Immature natural killer cell (primary cell): ENCODE measurements around the gene PURB. TPM values are rescaled to one million over a fixed set of nuclear protein-coding genes. Genes with fewer than 3 reads are reported as not detected.
"Not testable (repeated sequence)": the region's sequence is repeated elsewhere in the genome, so short reads cannot be mapped to it uniquely, and the experiment has no call there.

ENCODE experiments used
- DNase-seq, 3 donors: peaks; one replicate each; pipeline ENCODE4 v3.0.0; 2022; ENCODE audit warnings: mixed read lengths in 1 of 3
- H3K27ac Mint-ChIP-seq, 6 donors: one replicate each; pipeline ENCODE4 v1.8.0; 2020; ENCODE audit warnings: mixed read lengths in 6 of 6, mild to moderate bottlenecking in 5 of 6, inconsistent platforms in 4 of 6, moderate library complexity in 3 of 6
- H3K27me3 Mint-ChIP-seq, 3 donors: one replicate each; pipeline ENCODE4 v1.8.0; 2020 to 2021; ENCODE audit warnings: low read depth in 3 of 3, mild to moderate bottlenecking in 3 of 3, mixed read lengths in 3 of 3, moderate library complexity in 3 of 3, inconsistent platforms in 1 of 3
- H3K36me3 Mint-ChIP-seq, 3 donors: one replicate each; pipeline ENCODE4 v1.8.0; 2020; ENCODE audit warnings: mixed read lengths in 3 of 3, inconsistent platforms in 2 of 3, mild to moderate bottlenecking in 2 of 3
- H3K4me1 Mint-ChIP-seq, 2 donors: one replicate each; pipeline ENCODE4 v1.8.0; 2020; ENCODE audit warnings: inconsistent platforms in 2 of 2, mild to moderate bottlenecking in 2 of 2, mixed read lengths in 2 of 2, moderate library complexity in 1 of 2
- H3K4me3 Mint-ChIP-seq, 5 donors: one replicate each; pipeline ENCODE4 v1.8.0; 2020; ENCODE audit warnings: mild to moderate bottlenecking in 5 of 5, mixed read lengths in 5 of 5, inconsistent platforms in 3 of 5, moderate library complexity in 3 of 5
- H3K9me3 Mint-ChIP-seq, 6 donors: one replicate each; pipeline ENCODE4 v1.8.0; 2020; ENCODE audit warnings: mild to moderate bottlenecking in 6 of 6, mixed read lengths in 6 of 6, inconsistent platforms in 4 of 6, moderate library complexity in 3 of 6
- polyA plus RNA-seq, 3 donors: library from polyadenylated mRNA; unstranded; fragments of 300-500 nt; fragmentation: Illumina TruSeq; gene quantifications; one replicate each; pipeline ENCODE4 v1.2.3, GENCODE V29; 2021

The PURB gene
- polyA plus RNA-seq = 1 to 10 TPM; 2.4 to 3.2 (median 3.2) TPM

DNA sequence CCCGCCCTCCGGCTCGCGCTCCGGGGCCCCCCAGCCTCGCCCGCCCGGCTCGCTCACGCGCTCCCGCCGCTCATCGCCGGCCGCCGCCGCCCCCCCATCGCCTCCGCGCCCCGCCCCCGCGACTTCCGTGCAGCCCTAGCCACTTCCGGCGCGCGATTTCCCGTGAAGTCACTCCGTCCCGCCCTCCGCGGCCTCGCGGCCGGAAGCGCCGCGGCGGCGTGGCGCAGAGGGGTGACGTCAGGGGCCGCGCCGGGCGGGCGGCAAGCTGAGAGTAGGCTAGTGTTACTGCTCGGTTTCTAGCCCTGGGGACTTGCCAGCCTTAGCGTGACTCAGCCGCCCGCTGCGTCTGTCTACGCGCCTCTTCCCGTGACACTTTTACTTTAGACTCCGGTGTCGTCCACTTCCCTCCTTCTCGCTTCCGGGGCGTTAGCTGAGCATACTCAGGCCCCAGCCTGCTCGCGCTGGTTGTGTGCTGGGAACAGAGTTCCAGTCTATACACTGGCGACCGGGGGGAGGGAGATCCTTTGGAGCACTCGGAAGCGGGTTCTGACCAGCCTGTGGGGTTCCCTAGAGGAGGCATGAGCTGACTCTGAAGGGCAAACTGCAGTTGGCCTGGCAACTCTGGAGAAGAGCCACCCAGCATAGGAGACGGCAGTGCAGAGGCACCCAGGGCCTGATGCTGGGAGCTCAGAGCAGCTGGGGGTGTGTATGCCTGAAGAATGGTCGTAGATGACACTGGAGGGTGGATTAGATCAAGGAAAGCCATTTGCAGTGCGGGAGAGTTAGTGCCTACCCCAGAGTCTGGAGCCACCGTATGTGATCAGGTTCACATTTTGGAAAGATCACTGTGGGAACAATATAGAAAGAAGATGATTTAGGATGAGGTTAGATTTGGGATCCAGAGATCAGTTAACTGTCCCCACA is at the start of gene PURB:
PURB (minus strand) TSS at position 137 of the 924 bp plus-strand sequence. CDS start 182 bp downstream, outside the sequence.
- H3K4me3 Mint-ChIP-seq = peak within 1 kb of the TSS; percentile 92 to 99 (median 97)
- H3K27me3 Mint-ChIP-seq = peaks cover 10 to 16% (median 12%) of the 10 kb centered on the region in 3 donors
- H3K27ac Mint-ChIP-seq = peak within 1 kb of the TSS; percentile 99 to 100 (median 100)
- DNase-seq = peak; percentile 98 to 99 (median 99)
- H3K36me3 Mint-ChIP-seq = peaks cover 4 to 9% (median 5%) of the 10 kb centered on the region in 3 donors
- H3K9me3 Mint-ChIP-seq = peaks cover 0 to 5% (median 0%) of the 10 kb centered on the region in 6 donors
- H3K4me1 Mint-ChIP-seq = peaks cover 49 to 56% of the 10 kb centered on the region in 2 donors

DNA sequence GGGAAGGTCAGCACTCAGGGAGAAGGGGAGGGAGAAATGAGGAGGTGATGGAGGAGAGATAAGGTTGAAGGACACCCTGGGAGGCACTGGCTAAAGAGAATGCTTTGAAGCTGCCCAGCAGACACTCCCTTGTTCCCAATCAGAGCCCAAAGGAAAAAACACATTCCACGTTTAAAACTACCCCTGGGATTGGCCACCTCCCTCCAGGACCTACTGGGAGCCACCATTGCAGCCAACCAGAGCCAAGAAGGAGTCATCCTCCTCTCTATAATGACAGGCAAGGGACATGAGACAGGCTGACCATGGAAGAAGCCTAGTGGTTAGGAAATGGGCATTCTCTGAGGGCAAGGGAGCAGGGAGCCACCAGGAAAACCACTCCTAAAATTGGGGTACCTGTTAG is 49.7 kb upstream of the PURB start:
- Mint-ChIP-seq H3K27me3 (peaks cover 0 to 2% (median 2%) of the 10 kb centered on the region in 3 donors), H3K36me3 (no peaks in the 10 kb centered on the region)

DNA sequence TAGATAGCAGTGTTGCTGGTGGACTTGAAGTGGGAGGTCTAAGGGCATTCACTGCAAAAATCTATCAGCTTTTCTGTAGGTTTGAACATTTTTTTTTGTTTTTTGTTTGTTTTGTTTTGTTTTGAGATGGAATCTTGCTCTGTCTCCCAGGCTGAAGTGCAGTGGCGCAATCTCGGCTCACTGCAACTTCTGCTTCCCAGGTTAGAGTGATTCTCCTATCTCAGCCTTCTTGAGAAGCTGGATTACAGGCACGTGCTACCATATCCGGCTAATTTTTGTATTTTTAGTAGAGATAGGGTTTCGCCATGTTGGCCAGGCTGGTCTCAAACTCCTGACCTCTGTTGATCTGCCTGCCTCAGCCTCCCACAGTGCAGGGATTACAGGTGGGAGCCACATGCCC is 49.2 kb upstream of the PURB start:
- not testable (repeated sequence) for H3K27me3 Mint-ChIP-seq, H3K9me3 Mint-ChIP-seq, H3K27ac Mint-ChIP-seq

More for the DNA sequence above, 49.7 kb upstream of the PURB start:
- no peak for DNase-seq
- Mint-ChIP-seq H3K4me3 (no peak overlapping the region), H3K27ac (no peak overlapping the region), H3K9me3 (no peaks in the 10 kb centered on the region), H3K4me1 (no peaks in the 10 kb centered on the region)

DNA sequence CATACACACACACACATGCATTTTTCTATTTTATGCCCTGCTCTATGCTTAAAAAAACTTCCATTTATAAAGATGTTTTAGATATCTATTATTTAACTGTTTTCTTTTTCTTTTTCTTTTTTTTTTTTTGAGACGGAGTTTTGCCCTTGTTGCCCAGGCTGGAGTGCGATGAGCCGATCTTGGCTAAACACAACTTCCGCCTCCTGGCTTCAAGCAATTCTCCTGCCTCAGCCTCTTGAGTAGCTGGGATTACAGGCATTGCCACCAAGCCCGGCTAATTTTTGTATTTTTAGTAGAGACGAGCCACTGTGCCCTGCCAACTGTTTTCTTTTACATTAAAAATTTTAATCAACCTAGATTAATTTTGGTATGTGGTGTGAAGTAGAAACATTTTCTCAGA is 45.6 kb upstream of the PURB start:
- no peaks in the 10 kb centered on the region for H3K9me3 Mint-ChIP-seq
- H3K4me1 Mint-ChIP-seq = no peaks in the 10 kb centered on the region
- no peak for DNase-seq

More for the DNA sequence above, 49.2 kb upstream of the PURB start:
- not testable (repeated sequence) for H3K36me3 Mint-ChIP-seq, H3K4me3 Mint-ChIP-seq, DNase-seq, H3K4me1 Mint-ChIP-seq

DNA sequence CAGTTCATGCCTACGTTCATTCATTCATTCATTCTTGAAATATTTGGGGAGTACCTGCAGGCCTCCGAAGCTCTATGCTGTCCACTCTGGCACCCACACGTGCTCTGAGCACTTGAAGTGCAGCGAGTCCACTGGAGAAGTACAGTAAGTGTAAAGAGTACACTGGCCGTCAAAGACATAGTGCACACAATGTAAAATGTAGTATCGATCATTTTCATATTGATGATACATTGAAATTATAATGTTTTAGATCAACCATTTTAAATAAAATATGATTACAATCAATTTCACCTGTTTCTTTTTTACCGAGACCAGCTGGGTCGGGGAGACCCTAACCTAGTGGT is 37.0 kb upstream of the PURB start:
- Mint-ChIP-seq H3K4me1 (peaks cover 0 to 4% of the 10 kb centered on the region in 2 donors), H3K9me3 (no peaks in the 10 kb centered on the region), H3K4me3 (no peak overlapping the region), H3K27ac (peak overlapping the region in 1 of 6 donors; percentile 30), H3K27me3 (peaks cover 0 to 6% (median 1%) of the 10 kb centered on the region in 3 donors), H3K36me3 (no peaks in the 10 kb centered on the region)
- DNase-seq = no peak

More for the DNA sequence above, 45.6 kb upstream of the PURB start:
- Mint-ChIP-seq H3K36me3 (no peaks in the 10 kb centered on the region), H3K27me3 (peaks cover 2 to 10% (median 5%) of the 10 kb centered on the region in 3 donors), H3K4me3 (no peak overlapping the region), H3K27ac (no peak overlapping the region)

DNA sequence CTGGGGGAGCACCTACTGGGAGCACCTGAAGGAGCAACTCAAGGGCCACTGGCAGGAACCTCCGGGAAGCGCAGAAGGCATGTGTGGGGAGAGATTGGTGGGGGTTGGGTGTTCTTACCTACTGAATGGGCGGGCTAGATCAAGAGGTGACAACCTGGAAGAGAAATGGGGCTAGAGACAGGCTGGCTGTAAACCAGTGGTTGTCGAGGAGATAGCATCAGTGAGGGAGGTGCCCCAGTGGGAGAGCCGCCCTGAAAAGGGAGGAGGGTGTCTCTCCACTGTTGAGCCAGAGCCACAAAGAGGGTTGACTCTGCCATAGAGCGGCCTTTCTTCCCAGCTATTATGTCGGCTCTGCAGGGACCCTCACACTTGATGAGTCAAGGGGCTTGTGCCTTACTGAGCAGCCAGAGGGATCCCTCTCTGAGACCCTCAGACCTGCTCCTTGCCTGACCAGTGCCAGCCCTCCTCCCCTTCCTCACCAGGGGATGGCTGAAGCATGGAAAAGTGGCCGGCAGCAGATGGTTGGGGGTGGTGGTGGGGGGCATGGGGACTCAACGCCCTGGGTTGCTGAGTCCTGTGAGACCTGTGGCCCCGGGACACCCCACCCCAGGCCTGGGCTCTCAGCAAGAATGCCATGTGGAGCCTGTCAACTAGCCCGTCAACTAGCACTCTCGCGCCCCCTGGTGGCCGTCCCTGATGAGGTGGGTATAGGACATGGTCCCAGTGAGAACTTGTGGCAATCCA is 36.4 kb upstream of the PURB start:
- Mint-ChIP-seq H3K4me3 (no peak overlapping the region), H3K27ac (peak overlapping the region in 1 of 6 donors; percentile 30), H3K9me3 (no peaks in the 10 kb centered on the region), H3K36me3 (no peaks in the 10 kb centered on the region), H3K4me1 (peaks cover 0 to 4% of the 10 kb centered on the region in 2 donors), H3K27me3 (peaks cover 0 to 6% (median 1%) of the 10 kb centered on the region in 3 donors)
- DNase-seq = peak; percentile 82 to 86 (median 84)

DNA sequence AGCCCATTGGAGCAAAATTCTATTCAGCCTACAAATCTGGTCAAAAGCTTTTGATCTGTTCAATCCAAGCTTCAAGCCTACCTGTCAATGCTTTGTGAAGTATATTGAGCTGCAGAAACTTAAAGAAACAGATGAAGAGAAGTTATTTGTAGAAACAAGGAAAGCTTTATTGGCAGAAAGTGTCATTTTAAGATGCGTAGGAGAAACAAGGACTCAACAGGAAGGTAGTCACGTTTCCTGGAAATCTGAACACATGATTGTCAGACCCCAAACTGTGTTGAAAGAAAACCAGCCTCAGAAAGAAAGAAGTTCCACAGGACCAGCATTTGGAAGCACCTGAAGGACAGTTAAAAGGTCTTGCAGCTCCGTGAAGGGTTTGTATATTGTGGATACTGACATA is 34.8 kb upstream of the PURB start:
- no peak overlapping the region for H3K27ac Mint-ChIP-seq
- H3K9me3 Mint-ChIP-seq = no peaks in the 10 kb centered on the region
- H3K4me1 Mint-ChIP-seq = peaks cover 0 to 4% of the 10 kb centered on the region in 2 donors
- H3K36me3 Mint-ChIP-seq = no peaks in the 10 kb centered on the region
- no peak for DNase-seq
- peaks cover 0 to 3% (median 3%) of the 10 kb centered on the region in 3 donors for H3K27me3 Mint-ChIP-seq
- no peak overlapping the region for H3K4me3 Mint-ChIP-seq

DNA sequence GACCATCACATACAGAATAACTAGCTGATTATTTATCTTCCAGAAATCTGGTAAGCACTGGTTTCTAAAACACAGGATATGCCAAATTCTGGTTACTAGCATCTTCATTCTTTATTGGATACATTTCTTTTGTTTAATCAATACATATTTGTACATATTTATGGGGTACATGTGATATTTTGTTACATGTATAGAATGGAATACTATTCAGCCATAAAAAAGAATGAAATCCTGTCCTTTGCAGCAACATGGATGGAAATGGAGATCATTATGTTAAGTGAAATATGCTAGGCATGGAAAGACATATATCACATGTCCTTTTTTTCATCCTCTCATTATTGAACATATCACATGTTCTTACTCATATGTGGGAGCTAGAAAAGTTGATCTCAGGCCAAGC is 32.7 kb upstream of the PURB start:
- no peak overlapping the region for H3K27ac Mint-ChIP-seq
- no peaks in the 10 kb centered on the region for H3K36me3 Mint-ChIP-seq
- DNase-seq = no peak
- peaks cover 0 to 3% (median 3%) of the 10 kb centered on the region in 3 donors for H3K27me3 Mint-ChIP-seq
- peaks cover 0 to 4% of the 10 kb centered on the region in 2 donors for H3K4me1 Mint-ChIP-seq
- H3K9me3 Mint-ChIP-seq = no peaks in the 10 kb centered on the region
- no peak overlapping the region for H3K4me3 Mint-ChIP-seq

DNA sequence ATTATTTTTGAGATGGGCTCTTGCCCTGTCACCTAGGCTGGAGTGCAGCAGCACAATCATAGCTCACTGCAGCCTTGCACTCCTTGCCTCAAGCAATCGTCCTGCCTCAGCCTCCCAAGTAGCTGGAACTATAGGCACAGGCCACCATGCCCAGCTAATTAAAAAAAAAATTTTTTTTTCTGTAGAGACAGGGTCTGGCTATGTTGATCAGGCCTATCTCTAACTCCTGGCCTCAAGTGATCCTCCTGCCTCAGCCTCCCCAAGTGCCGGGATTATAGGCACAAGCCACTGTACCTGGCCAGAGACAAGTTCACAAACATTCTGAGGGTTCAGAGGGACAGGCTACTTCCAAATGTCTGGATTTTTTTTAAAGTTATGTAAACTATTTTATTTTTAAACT is 32.1 kb upstream of the PURB start:
- Mint-ChIP-seq H3K9me3 (no peaks in the 10 kb centered on the region), H3K27ac (no peak overlapping the region), H3K4me3 (no peak overlapping the region), H3K4me1 (peaks cover 0 to 4% of the 10 kb centered on the region in 2 donors), H3K27me3 (peaks cover 0 to 3% (median 3%) of the 10 kb centered on the region in 3 donors), H3K36me3 (no peaks in the 10 kb centered on the region)
- no peak for DNase-seq

DNA sequence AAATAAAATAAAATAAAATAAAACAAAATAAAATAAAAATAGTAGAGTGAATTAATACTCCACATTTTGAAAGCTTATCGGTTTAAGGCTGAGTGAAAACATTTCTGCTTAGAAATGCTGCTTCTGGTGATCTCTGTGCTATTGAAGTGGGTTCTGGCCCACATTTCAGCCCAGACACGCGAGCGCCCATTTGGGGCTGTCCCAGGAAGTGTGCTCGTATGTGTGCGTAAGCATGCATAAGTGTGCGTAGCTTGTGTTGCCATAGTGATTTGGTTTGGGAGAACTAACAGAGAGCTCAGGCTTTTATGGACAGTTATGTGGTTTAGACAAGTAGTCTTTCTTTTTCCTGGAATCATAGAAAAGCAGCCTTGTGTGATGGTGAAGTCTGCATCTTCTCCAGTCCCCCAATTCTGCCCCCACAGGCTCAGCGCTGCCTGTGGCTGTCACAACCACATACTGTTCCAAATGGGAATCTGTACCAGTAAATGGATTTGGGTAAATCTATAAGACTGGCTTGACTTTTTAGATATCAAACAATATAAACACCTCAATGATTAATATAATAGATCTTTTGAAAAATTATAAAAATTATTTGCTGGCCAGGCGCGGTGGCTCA is 29.8 kb upstream of the PURB start:
- Mint-ChIP-seq H3K36me3 (no peaks in the 10 kb centered on the region), H3K9me3 (no peaks in the 10 kb centered on the region), H3K4me1 (no peaks in the 10 kb centered on the region), H3K4me3 (no peak overlapping the region), H3K27ac (peak overlapping the region in 1 of 6 donors; percentile 37), H3K27me3 (peaks cover 0 to 3% (median 3%) of the 10 kb centered on the region in 3 donors)
- DNase-seq = peak; percentile 28 to 45 (median 35)

DNA sequence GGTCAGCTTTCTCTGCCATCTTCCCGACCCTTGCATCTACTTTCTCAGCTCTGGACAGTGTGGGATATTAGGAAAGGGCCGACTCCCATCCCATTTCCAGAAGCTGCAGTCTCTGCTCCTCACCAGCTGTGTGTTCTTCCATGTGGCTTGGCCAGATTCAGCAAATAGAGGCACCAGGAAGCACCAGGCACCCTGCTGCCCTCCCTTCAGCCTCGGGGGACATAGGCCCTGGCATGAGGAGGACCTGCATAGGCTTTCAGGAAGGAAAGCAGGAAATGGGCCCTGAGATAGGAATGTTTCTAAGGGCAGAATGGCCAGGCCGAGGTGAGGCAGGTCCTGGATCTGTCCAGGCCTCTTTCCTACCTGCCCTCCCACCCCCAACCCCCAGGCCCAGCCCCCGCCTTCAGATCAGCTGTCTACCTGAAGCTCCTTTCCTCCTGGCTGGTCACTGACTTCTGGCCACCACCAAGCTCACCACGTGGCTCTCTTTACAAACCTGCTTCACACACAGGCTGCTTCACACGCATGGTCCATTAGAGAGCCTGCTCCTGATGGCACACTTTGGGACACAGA is 27.5 kb upstream of the PURB start:
- no peaks in the 10 kb centered on the region for H3K4me1 Mint-ChIP-seq

DNA sequence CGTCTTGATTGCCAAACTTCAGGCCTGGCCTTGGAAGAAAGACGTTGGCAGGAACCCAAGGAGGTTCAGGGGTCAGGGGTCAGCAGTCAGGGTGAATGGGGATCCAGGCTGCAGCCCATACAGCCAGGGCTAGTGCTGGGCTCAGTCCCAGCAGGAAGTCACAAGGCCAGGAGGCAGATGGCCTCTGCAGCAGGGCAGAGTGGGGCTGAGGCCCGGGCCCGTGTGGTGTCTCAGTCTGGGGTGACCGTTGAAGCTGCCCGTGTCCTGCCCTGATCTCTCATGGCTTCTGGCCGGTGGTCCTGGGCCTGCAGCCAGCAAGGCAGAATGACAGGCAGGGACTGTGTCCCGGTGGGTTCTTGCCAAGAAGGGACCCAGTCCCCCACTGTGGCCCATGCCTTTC is 26.6 kb upstream of the PURB start:
- H3K27ac Mint-ChIP-seq = no peak overlapping the region
- DNase-seq = no peak
- no peaks in the 10 kb centered on the region for H3K9me3 Mint-ChIP-seq
- peaks cover 0 to 2% (median 0%) of the 10 kb centered on the region in 3 donors for H3K27me3 Mint-ChIP-seq
- H3K36me3 Mint-ChIP-seq = peaks cover 0 to 3% (median 0%) of the 10 kb centered on the region in 3 donors
- no peak overlapping the region for H3K4me3 Mint-ChIP-seq
- H3K4me1 Mint-ChIP-seq = no peaks in the 10 kb centered on the region

More for the DNA sequence above, 27.5 kb upstream of the PURB start:
- Mint-ChIP-seq H3K27ac (peak overlapping the region in 3 of 6 donors; percentile 18 to 77 (median 53)), H3K27me3 (peaks cover 0 to 3% (median 0%) of the 10 kb centered on the region in 3 donors), H3K36me3 (no peaks in the 10 kb centered on the region), H3K9me3 (no peaks in the 10 kb centered on the region), H3K4me3 (no peak overlapping the region)
- no peak for DNase-seq
